Activated CD8-positive, alpha-beta T cell treated with anti-CD3 and anti-CD28 coated beads for 36 hours (primary cell): ENCODE results near the gene ARAP3. TPM values are rescaled to one million over a fixed set of nuclear protein-coding genes. Genes with fewer than 3 reads are reported as not detected.

Source experiments
- ATAC-seq: fragments of 200-7000 bp; cut with Tn5 transposase; one replicate; pipeline ENCODE4 v1.10.0; 2021; ENCODE audit warnings: mild to moderate bottlenecking, moderate library complexity
- CTCF ChIA-PET: fragments of 350-600 bp; sonication (Branson Sonifier 250); formaldehyde crosslinking; loops from one replicate; lab custom pipeline; 2021; ENCODE audit warnings: antibody characterized with exemption; lab: Charles Lee
- POLR2A ChIA-PET: fragments of 350-600 bp; sonication (Branson Sonifier 250); formaldehyde crosslinking; loops from one replicate; lab custom pipeline; 2021; ENCODE audit warnings: antibody characterized with exemption; lab: Charles Lee
- DNase-seq: peaks from one replicate; pipeline ENCODE4 v3.0.0-alpha.2; 2020
- H3K27ac Mint-ChIP-seq: one replicate; pipeline ENCODE4 v1.8.0; 2021; ENCODE audit warnings: mild to moderate bottlenecking, mixed read lengths
- H3K27me3 Mint-ChIP-seq: one replicate; pipeline ENCODE4 v1.8.0; 2021; ENCODE audit warnings: mixed read lengths
- H3K36me3 Mint-ChIP-seq: one replicate; pipeline ENCODE4 v1.8.0; 2021; ENCODE audit warnings: low read depth, mixed read lengths
- H3K4me1 Mint-ChIP-seq: one replicate; pipeline ENCODE4 v1.8.0; 2021; ENCODE audit warnings: low read depth, mixed read lengths
- H3K4me3 Mint-ChIP-seq: one replicate; pipeline ENCODE4 v1.8.0; 2021; ENCODE audit warnings: mild to moderate bottlenecking, moderate library complexity, mixed read lengths
- H3K9me3 Mint-ChIP-seq: one replicate; pipeline ENCODE4 v1.8.0; 2021; ENCODE audit warnings: mixed read lengths
- intact Hi-C: fragments of 100-400 bp; cut with micrococcal nuclease; formaldehyde crosslinking; loops from one replicate; pipeline ENCODE4 v1.10.0; 2022
- total RNA-seq, 2 experiments: library from RNA; stranded (reverse); gene quantifications; one replicate each; pipeline ENCODE4 v1.2.3, GENCODE V29; 2021
- TF ChIP-seq, protein P1 (sequence below): fragments of 200-600 bp; IDR thresholded peaks from one replicate; pipeline ENCODE4 v1.8.0; 2022; ENCODE audit warnings: antibody characterized with exemption, mild to moderate bottlenecking

The ARAP3 gene
- total RNA-seq, 2 experiments from 2014 or later = 5.9 to 7.2 TPM

DNA sequence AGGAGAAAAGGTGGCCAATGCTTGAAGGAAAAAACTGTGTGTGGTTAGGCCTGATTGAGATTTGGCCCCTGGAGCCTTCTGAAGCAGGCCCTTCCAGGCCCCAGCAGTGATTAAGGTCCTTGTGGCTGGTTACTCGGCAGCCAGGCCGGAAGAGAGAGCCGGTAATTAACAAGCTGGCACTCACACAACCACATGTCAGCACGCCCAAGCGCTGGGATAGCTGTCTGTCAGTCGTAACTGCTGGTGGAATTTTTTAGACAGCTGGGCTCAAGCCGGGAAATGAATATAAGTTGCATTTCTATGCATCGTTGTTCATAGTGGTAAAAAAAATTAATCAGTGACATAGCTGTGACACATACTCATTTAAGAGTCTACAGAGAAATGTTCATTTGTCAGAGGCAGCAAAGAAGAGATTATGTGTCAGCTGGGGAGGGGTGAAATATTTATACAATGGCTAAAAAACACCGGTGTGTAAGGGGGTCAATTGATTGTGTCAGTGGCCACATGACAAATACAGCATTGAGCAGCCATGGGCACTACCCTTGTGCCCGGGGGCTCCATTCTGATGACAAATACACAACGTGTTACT is 13.7 kb upstream of the ARAP3 start:
- H3K4me3 Mint-ChIP-seq = no peak overlapping the region
- no peak overlapping the region for H3K27ac Mint-ChIP-seq
- ChIA-PET POLR2A (interaction anchor here (1.2 kb wide), 1 partner anchor 22 kb away, joined by 3 read pairs; no protein-coding TSS in a partner anchor), CTCF (interaction anchor here (5.1 to 9.7 kb wide), 5 partner anchors 13 to 265 kb away, joined by 61 to 205 read pairs (median 93); partner anchors contain the start of genes ARAP3, PCDH1 and PCDH12)
- TF ChIP-seq, protein P1, sequence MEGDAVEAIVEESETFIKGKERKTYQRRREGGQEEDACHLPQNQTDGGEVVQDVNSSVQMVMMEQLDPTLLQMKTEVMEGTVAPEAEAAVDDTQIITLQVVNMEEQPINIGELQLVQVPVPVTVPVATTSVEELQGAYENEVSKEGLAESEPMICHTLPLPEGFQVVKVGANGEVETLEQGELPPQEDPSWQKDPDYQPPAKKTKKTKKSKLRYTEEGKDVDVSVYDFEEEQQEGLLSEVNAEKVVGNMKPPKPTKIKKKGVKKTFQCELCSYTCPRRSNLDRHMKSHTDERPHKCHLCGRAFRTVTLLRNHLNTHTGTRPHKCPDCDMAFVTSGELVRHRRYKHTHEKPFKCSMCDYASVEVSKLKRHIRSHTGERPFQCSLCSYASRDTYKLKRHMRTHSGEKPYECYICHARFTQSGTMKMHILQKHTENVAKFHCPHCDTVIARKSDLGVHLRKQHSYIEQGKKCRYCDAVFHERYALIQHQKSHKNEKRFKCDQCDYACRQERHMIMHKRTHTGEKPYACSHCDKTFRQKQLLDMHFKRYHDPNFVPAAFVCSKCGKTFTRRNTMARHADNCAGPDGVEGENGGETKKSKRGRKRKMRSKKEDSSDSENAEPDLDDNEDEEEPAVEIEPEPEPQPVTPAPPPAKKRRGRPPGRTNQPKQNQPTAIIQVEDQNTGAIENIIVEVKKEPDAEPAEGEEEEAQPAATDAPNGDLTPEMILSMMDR = no peak
- no peaks in the 10 kb centered on the region for H3K9me3 Mint-ChIP-seq
- ATAC-seq (no peak), DNase-seq (no peak)
- H3K36me3 Mint-ChIP-seq = no peaks in the 10 kb centered on the region
- peaks cover 30% of the 10 kb centered on the region for H3K27me3 Mint-ChIP-seq
- intact Hi-C loops = loop anchor here (5.0 kb wide), 1 partner anchor 117 kb away; no protein-coding TSS in a partner anchor
- H3K4me1 Mint-ChIP-seq = peaks cover 19% of the 10 kb centered on the region

DNA sequence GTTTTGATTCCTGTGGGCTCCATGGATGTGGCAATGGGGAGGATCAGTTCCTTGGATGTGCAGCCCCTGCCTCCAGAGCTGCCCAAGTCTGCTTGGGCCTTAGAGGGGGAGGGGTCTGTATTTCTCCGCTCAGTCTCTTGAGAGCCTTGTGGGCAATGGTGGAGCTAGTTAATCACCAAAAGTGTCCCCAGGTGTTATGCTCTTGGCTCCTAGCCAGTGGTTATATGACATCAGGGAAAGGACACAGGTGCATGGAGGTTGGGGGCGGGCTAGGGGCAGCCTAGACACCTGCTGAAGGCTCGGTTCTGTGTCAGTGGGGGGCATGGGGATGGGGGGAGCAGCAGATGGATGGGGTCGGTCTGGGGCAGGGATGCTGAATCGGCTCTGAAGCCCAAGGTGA is 12.4 kb upstream of the ARAP3 start:
- intact Hi-C loops = no loop called here
- Mint-ChIP-seq H3K4me3 (no peak overlapping the region), H3K27me3 (peaks cover 22% of the 10 kb centered on the region), H3K9me3 (no peaks in the 10 kb centered on the region), H3K27ac (no peak overlapping the region), H3K36me3 (no peaks in the 10 kb centered on the region), H3K4me1 (peaks cover 19% of the 10 kb centered on the region)
- CTCF ChIA-PET = interaction anchor here (0.6 to 9.7 kb wide), 8 partner anchors 8 to 275 kb away, joined by 3 to 205 read pairs (median 80); partner anchors contain the start of genes ARAP3, PCDH1, PCDH12 and RNF14
- POLR2A ChIA-PET = interaction anchor here (1.4 kb wide), 1 partner anchor 12 kb away, joined by 4 read pairs; no protein-coding TSS in a partner anchor
- ATAC-seq = no peak
- TF ChIP-seq, protein P1 = no peak
- DNase-seq = no peak

DNA sequence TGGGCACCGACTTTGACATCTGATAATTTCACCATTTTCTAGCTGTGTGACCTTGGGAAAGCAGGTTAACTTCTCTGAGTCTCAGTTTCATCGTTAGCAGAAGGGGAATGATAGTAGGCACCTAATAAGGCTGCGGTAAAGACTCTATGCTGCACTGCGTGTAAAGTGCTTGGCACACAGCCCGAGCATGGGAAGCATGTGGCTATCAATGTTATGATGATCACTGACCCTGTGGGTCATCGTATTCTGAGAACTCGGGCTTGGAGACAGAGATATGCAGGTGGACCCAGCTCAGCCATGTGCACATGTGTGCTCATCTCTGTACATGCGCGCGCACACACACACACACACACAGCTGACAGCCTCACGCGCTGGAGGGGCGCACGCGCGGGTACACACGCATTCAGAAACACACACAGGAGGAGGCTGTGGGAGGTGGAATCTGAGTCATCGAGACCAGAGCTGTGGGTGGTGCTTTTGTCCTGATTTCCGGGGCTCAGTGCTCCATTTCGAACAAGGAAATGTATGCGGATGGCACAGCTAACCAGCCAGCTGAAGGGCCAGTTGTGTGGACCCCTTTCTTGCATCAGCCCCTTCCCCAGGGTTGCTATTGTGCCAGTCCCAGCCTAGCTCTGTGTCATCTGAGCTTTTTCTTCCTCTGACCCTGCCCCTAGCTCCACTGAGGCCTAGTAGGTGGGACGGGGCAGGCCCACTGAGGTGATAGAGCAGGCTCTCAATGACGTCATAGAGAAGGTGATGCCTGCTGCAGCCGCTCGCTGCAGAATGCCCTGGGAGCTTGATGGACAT is 11.1 kb upstream of the ARAP3 start:
- peaks cover 15% of the 10 kb centered on the region for H3K27me3 Mint-ChIP-seq
- DNase-seq = peak; percentile 88
- H3K27ac Mint-ChIP-seq = peak overlapping the region; percentile 68
- no peaks in the 10 kb centered on the region for H3K36me3 Mint-ChIP-seq
- peak overlapping the region; percentile 68 for H3K4me3 Mint-ChIP-seq
- peak; percentile 80 for ATAC-seq
- intact Hi-C loops = loop anchor here (2.0 kb wide), 2 partner anchors 186 to 268 kb away; partner anchors contain the start of gene PCDH1
- ChIA-PET CTCF (interaction anchor here (0.7 to 9.7 kb wide), 37 partner anchors 9 to 308 kb away, joined by 3 to 205 read pairs (median 5); partner anchors contain the start of genes ARAP3, DELE1, PCDH1 and PCDH12), POLR2A (interaction anchor here (0.6 to 2.7 kb wide), 7 partner anchors 9 to 373 kb away, joined by 3 to 9 read pairs (median 4); no protein-coding TSS in a partner anchor)
- TF ChIP-seq, protein P1 = no peak
- H3K9me3 Mint-ChIP-seq = no peaks in the 10 kb centered on the region
- peaks cover 19% of the 10 kb centered on the region for H3K4me1 Mint-ChIP-seq

DNA sequence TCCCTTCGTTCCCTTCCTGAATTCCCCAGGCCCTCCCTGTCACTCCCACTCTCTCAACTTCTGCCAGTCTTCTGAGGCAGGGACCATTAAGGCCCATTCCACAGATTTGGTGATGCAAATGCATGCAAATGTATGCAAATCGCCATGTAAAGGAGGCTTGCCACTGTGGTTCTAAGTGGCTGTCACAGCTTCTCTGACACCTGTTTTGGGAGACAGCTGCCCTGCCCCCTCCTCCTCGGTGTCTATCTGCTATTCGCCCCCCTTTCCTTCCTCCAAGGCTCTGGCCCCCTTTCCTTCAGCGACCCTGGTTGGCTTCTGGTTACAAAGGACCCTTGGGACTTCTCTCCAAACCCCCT is 10.5 kb upstream of the ARAP3 start:
- POLR2A ChIA-PET = interaction anchor here (0.9 to 2.7 kb wide), 5 partner anchors 9 to 268 kb away, joined by 3 to 9 read pairs (median 5); no protein-coding TSS in a partner anchor
- DNase-seq (peak; percentile 41), ATAC-seq (peak; percentile 24)
- Mint-ChIP-seq H3K27ac (peak overlapping the region; percentile 68), H3K27me3 (peaks cover 12% of the 10 kb centered on the region), H3K4me3 (peak overlapping the region; percentile 68), H3K9me3 (no peaks in the 10 kb centered on the region), H3K4me1 (peaks cover 19% of the 10 kb centered on the region), H3K36me3 (no peaks in the 10 kb centered on the region)
- intact Hi-C loops = loop anchor here (2.0 kb wide), 2 partner anchors 186 to 268 kb away; partner anchors contain the start of gene PCDH1
- TF ChIP-seq, protein P1 = no peak
- CTCF ChIA-PET = interaction anchor here (0.7 to 9.7 kb wide), 56 partner anchors 10 to 308 kb away, joined by 3 to 205 read pairs (median 5); partner anchors contain the start of genes ARAP3, DELE1, HDAC3 and PCDH1
